ENCODE measurements around the gene SNX33.
"Not testable (repeated sequence)": the region's sequence is repeated elsewhere in the genome, so short reads cannot be mapped to it uniquely, and the experiment has no call there.

The SNX33 gene

GRCh38 chr15:75674366-75674765, 26.7 kb downstream of the SNX33 start:
- POLR2A ChIA-PET = no interaction called here
- no peak for DNase-seq (ENCODE audit: extremely low spot score)
- no peak for TF ChIP-seq CTCF (IDR thresholded peaks at IDR 0.05; ENCODE audit: control extremely low read depth, extremely low read depth, low read depth, missing control alignments)
- CTCF ChIA-PET = interaction anchor here (1.2 to 3.7 kb wide), 2 partner anchors 12 to 306 kb away, joined by 3 to 16 read pairs; no protein-coding TSS in a partner anchor

- POLR2A ChIA-PET = no interaction called here
- DNase-seq (ENCODE audit: extremely low spot score) = no peak
- CTCF ChIA-PET = interaction anchor here (0.7 to 3.7 kb wide), 4 partner anchors 9 to 308 kb away, joined by 3 to 16 read pairs (median 3); no protein-coding TSS in a partner anchor
- no peak for TF ChIP-seq CTCF (IDR thresholded peaks at IDR 0.05; ENCODE audit: control extremely low read depth, extremely low read depth, low read depth, missing control alignments)
Observed at GRCh38 chr15:75675579-75676404, 28.1 kb downstream of the SNX33 start.

- TF ChIP-seq CTCF (IDR thresholded peaks at IDR 0.05; ENCODE audit: control extremely low read depth, extremely low read depth, low read depth, missing control alignments) = no peak
- CTCF ChIA-PET = interaction anchor here (0.7 to 3.7 kb wide), 6 partner anchors 7 to 168 kb away, joined by 3 to 16 read pairs (median 3); no protein-coding TSS in a partner anchor
Observed at GRCh38 chr15:75676688-75677464, 29.2 kb downstream of the SNX33 start.

GRCh38 chr15:75677465-75678323, 30.0 kb downstream of the SNX33 start:
- TF ChIP-seq CTCF (IDR thresholded peaks at IDR 0.05; ENCODE audit: control extremely low read depth, extremely low read depth, low read depth, missing control alignments) = no peak
- CTCF ChIA-PET = interaction anchor here (1.1 to 3.7 kb wide), 4 partner anchors 8 to 169 kb away, joined by 3 to 16 read pairs (median 4); no protein-coding TSS in a partner anchor
- POLR2A ChIA-PET = no interaction called here
- no peak for DNase-seq (ENCODE audit: extremely low spot score)

More at GRCh38 chr15:75676688-75677464, 29.2 kb downstream of the SNX33 start:
- POLR2A ChIA-PET = no interaction called here
- no peak for DNase-seq (ENCODE audit: extremely low spot score)

- CTCF ChIA-PET = interaction anchor here (1.4 to 1.6 kb wide), 2 partner anchors 17 to 123 kb away, joined by 3 to 4 read pairs; no protein-coding TSS in a partner anchor
- POLR2A ChIA-PET; DNase-seq (ENCODE audit: extremely low spot score): not testable (repeated sequence)
Observed at GRCh38 chr15:75678324-75678690, 30.6 kb downstream of the SNX33 start.

GRCh38 chr15:75680007-75680789, 32.5 kb downstream of the SNX33 start:
- DNase-seq (ENCODE audit: extremely low spot score) = no peak
- TF ChIP-seq CTCF (IDR thresholded peaks at IDR 0.05; ENCODE audit: control extremely low read depth, extremely low read depth, low read depth, missing control alignments) = no peak
- ChIA-PET CTCF (interaction anchor here (1.0 to 7.1 kb wide), 3 partner anchors 53 to 312 kb away, joined by 3 to 33 read pairs (median 6); partner anchors contain the start of gene MAN2C1), POLR2A (no interaction called here)

All from GM10248 (cell line).